Osteoblast (primary cell): ENCODE measurements around the gene SNCB. TPM values are rescaled to one million over a fixed set of nuclear protein-coding genes. Genes with fewer than 3 reads are reported as not detected.
A peak's percentile ranks its signal among the peaks of the same experiment; 100 is the strongest.

ENCODE experiments used
- DNase-seq: peaks from one replicate; pipeline ENCODE4 v3.0.0; 2011; ENCODE audit warnings: low spot score, mixed read lengths; ENCODE audit not compliant: insufficient read length; ENCODE audit errors: missing footprints
- H2AFZ ChIP-seq: 2 replicates; pipeline ENCODE4 v1.6.0; 2011; ENCODE audit warnings: mild to moderate bottlenecking, low read length
- H3K27ac ChIP-seq: 2 replicates; pipeline ENCODE4 v1.5.1; 2011; ENCODE audit warnings: mild to moderate bottlenecking, low read depth, low read length, moderate library complexity
- H3K27me3 ChIP-seq: 2 replicates; pipeline ENCODE4 v1.6.0; 2012; ENCODE audit warnings: mild to moderate bottlenecking, control low read depth, inconsistent platforms, low read length, moderate library complexity; ENCODE audit not compliant: insufficient read depth
- H3K36me3 ChIP-seq: 2 replicates; pipeline ENCODE4 v1.5.1; 2011; ENCODE audit warnings: mild to moderate bottlenecking, low read length, control low read depth, moderate library complexity; ENCODE audit not compliant: insufficient read depth
- H3K4me1 ChIP-seq: 2 replicates; pipeline ENCODE4 v1.5.1; 2011; ENCODE audit warnings: mild to moderate bottlenecking, low read length, control low read depth, moderate library complexity; ENCODE audit not compliant: insufficient read depth
- H3K4me2 ChIP-seq: 2 replicates; pipeline ENCODE4 v1.6.0; 2011; ENCODE audit warnings: mild to moderate bottlenecking, low read length; ENCODE audit not compliant: insufficient read depth
- H3K4me3 ChIP-seq: fragments of 200-600 bp; sonication (generic); 3 replicates; pipeline ENCODE4 v1.5.1; 2012; ENCODE audit warnings: mild to moderate bottlenecking, low read length, inconsistent platforms; ENCODE audit not compliant: insufficient read depth
- H3K79me2 ChIP-seq: 2 replicates; pipeline ENCODE4 v1.6.0; 2012; ENCODE audit warnings: mild to moderate bottlenecking, low read length, control low read depth, inconsistent platforms; ENCODE audit not compliant: insufficient read depth
- H3K9me3 ChIP-seq: 2 replicates; pipeline ENCODE4 v1.5.1; 2011; ENCODE audit warnings: low read depth, low read length, control low read depth
- H4K20me1 ChIP-seq: 2 replicates; pipeline ENCODE4 v1.6.0; 2012; ENCODE audit warnings: mild to moderate bottlenecking, low read length, control low read depth; ENCODE audit not compliant: insufficient read depth
- CTCF ChIP-seq: IDR thresholded peaks from 2 replicates; pipeline ENCODE4 v1.5.1; 2011; ENCODE audit warnings: mild to moderate bottlenecking, low read depth, low read length, moderate library complexity; ENCODE audit errors: extremely low read depth
- total RNA-seq: library from RNA; depleted of rRNA; stranded (reverse); fragments of >200 nt; gene quantifications from 2 replicates; pipeline ENCODE4 v1.2.3, GENCODE V29; 2012

Gene SNCB
- total RNA-seq, 1 donor: not detected

GRCh38 chr5:176673651-176674583, 43.6 kb upstream of the SNCB start:
- peak; percentile 62 for DNase-seq
- H3K79me2 ChIP-seq: no peaks in the 10 kb centered on the region
- peaks cover 10% of the 10 kb centered on the region for H3K4me1 ChIP-seq
- TF ChIP-seq CTCF: no peak
- no peaks in the 10 kb centered on the region for H4K20me1 ChIP-seq
- H3K27ac ChIP-seq: no peak overlapping the region
- no peak overlapping the region for H3K4me3 ChIP-seq
- no peak overlapping the region for H3K4me2 ChIP-seq
- H3K9me3 ChIP-seq: no peaks in the 10 kb centered on the region
- H2AFZ ChIP-seq: no peak overlapping the region
- peaks cover 38% of the 10 kb centered on the region for H3K27me3 ChIP-seq
- H3K36me3 ChIP-seq: no peaks in the 10 kb centered on the region

GRCh38 chr5:176671890-176672747, 41.8 kb upstream of the SNCB start:
- H3K9me3 ChIP-seq: no peaks in the 10 kb centered on the region
- no peaks in the 10 kb centered on the region for H3K36me3 ChIP-seq
- peaks cover 49% of the 10 kb centered on the region for H3K27me3 ChIP-seq
- H4K20me1 ChIP-seq: no peaks in the 10 kb centered on the region
- no peak overlapping the region for H2AFZ ChIP-seq
- H3K4me1 ChIP-seq: peaks cover 10% of the 10 kb centered on the region
- H3K79me2 ChIP-seq: no peaks in the 10 kb centered on the region
- no peak overlapping the region for H3K4me3 ChIP-seq
- DNase-seq: peak; percentile 60
- H3K4me2 ChIP-seq: no peak overlapping the region
- no peak for TF ChIP-seq CTCF
- no peak overlapping the region for H3K27ac ChIP-seq

GRCh38 chr5:176671399-176671798, 41.1 kb upstream of the SNCB start:
- Histone ChIP-seq H3K36me3 (no peaks in the 10 kb centered on the region), H3K27me3 (peaks cover 50% of the 10 kb centered on the region), H3K9me3 (no peaks in the 10 kb centered on the region), H2AFZ (no peak overlapping the region), H3K4me1 (peaks cover 6% of the 10 kb centered on the region), H3K79me2 (no peaks in the 10 kb centered on the region), H4K20me1 (no peaks in the 10 kb centered on the region), H3K27ac (no peak overlapping the region), H3K4me2 (no peak overlapping the region), H3K4me3 (no peak overlapping the region)
- no peak for TF ChIP-seq CTCF
- DNase-seq: peak; percentile 43

- Histone ChIP-seq H3K9me3 (no peaks in the 10 kb centered on the region), H3K4me2 (no peak overlapping the region), H3K27ac (no peak overlapping the region), H3K79me2 (no peaks in the 10 kb centered on the region), H3K4me3 (no peak overlapping the region), H2AFZ (no peak overlapping the region), H4K20me1 (no peaks in the 10 kb centered on the region), H3K36me3 (no peaks in the 10 kb centered on the region), H3K4me1 (no peaks in the 10 kb centered on the region), H3K27me3 (peaks cover 53% of the 10 kb centered on the region)
- DNase-seq: peak; percentile 48
- no peak for TF ChIP-seq CTCF
Observed at GRCh38 chr5:176670449-176670848, 40.1 kb upstream of the SNCB start.
